DMS 273 (cell line): ENCODE results near the gene CLSTN2.
A peak's percentile ranks its signal among the peaks of the same experiment; 100 is the strongest.

ENCODE experiments used
- DNase-seq: peaks from one replicate; lab custom pipeline; 2025; ENCODE audit not compliant: unreplicated experiment; lab: John Stamatoyannopoulos, UW

Gene CLSTN2

GRCh38 chr3:140571836-140572235 is 636.9 kb downstream of the CLSTN2 start:
- no peak for DNase-seq

DNA sequence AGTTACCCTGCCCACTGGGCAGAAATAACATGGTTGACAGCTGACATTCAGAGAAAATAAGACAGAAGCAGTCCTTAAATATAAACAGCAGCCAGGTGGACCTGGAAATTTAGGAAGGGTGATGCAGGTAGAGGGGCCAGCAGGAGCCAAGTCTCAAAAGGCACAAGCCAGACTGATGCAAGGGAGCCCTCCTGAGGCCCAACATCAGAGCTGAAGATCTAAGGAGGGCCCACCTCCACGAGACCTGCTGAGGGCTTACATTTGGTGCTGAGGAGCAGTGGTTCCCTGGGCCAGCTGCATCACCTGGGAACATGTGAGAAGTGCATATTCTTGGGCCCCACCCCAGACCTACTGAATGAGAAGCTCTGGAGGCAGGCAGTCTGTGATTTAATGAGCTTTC is 637.3 kb downstream of the CLSTN2 start:
- no peak for DNase-seq

DNA sequence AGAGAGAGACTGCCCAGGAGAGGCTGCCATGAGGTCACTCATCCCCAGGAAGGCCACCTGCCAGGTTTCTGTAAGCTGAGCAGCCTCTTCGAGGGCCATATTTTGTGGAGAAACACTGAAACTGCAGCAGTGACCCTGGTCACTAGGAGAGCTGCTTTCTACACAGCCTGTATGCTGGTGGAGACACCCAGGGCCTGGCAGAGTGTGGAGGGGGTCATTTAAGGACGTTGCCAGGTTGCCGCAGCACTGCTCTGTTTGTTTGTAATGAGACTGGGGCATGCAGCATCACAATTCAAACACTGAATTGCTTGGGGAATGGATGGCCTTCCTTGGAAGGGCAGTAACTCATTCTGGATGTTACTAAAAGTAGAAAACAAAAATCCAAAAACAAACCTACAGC is 638.0 kb downstream of the CLSTN2 start:
- peak; percentile 19 for DNase-seq

DNA sequence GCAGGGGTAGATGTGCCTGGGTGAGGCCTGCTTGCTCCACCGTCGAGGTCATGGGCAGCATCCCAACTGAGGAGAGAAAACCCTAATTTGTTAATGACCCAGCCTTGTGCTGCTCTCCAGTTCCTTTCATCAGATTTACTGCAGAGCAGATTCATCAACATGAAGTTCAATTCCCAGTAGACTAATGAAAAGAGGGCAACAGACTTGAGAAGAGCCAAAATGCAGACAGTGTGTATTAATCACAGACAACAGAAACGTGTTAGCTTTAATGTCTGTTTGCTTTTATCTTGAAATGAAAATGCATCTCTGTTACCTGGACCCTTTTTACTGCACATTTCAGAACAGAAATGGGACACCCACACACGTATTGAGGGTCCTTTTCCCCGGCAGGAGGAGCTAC is 639.4 kb downstream of the CLSTN2 start:
- peak; percentile 10 for DNase-seq

GRCh38 chr3:140576449-140576848 is 641.5 kb downstream of the CLSTN2 start:
- no peak for DNase-seq

DNA sequence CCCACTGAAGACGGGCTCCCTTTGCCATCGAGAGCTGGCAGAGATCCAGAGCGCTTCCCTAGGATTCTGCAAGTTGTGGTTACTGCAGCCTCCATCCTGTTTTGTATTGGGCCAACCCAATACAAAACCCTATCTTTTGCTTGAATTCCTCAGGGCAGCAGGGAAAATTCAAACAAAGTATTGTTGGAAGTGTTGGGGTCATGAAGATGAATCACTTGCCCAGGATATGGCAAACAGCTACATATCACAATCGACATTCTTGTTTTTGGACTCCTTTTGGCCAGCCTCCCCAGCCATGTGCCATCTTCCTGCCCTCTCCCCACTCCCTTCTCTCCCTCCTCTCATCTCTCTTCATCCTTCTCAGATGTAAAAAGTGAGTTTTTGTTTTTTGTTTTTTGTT is 642.9 kb downstream of the CLSTN2 start:
- no peak for DNase-seq

GRCh38 chr3:140579260-140579659 is 644.3 kb downstream of the CLSTN2 start:
- no peak for DNase-seq

DNA sequence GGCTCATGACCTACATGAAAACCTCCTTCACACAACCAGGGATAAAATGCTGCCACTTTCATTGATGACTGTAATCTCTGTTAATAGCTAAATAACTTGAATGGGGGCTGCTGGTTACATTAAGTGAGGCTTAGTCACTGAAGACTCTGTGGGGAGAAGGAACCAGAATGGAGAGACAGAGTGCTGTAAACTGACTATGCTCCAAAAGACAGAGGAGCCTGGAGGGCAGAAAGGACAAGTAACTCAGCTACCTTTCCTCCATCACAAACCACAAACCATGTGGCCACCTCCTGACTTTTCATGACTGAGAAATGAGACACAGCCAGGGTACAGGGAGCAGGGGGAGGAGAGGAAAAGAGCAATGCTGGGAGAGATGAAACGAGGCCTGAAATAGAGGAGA is 645.8 kb downstream of the CLSTN2 start:
- no peak for DNase-seq

- no peak for DNase-seq
These were observed 649.6 kb downstream of the CLSTN2 start for GRCh38 chr3:140584549-140584948.

GRCh38 chr3:140585828-140586227 is 650.8 kb downstream of the CLSTN2 start:
- no peak for DNase-seq

DNA sequence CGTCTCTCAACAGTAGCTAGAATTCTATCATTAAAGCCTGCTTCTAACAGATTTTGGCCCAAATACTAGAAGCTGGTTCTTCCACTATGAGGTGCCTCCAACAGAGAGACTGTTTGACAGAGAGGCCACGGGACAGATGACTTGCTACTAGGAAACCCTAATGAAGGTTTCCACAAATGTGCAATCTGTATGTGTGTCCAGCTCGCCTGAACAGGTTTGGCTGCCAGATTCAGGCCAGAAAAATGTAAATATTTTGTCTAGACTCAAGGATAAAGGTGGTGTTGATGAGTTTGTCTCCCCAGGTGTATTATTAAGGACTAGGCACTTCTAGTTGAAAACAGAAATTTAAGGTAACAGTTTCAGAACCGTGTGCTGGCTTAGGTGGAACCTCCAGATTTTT is 651.3 kb downstream of the CLSTN2 start:
- no peak for DNase-seq

DNA sequence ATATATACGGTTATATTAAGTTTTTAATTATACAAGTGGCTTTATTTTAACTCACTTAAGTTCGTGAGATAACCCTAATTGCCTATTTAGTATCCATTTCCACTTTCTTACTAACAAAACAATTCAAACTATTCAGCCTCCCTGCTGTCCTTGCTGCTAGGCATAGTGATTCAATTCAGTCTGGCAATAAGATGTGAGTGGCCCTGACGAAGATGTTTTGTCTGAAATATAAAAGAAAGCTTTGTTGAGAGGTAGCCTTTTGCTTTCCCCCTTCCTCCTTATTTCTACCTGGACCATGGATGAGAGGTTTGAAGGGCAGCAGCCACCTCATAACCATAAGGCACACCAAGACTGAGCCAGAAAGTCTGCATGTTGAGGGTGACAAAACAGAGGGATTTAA is 653.6 kb downstream of the CLSTN2 start:
- DNase-seq: no peak

DNA sequence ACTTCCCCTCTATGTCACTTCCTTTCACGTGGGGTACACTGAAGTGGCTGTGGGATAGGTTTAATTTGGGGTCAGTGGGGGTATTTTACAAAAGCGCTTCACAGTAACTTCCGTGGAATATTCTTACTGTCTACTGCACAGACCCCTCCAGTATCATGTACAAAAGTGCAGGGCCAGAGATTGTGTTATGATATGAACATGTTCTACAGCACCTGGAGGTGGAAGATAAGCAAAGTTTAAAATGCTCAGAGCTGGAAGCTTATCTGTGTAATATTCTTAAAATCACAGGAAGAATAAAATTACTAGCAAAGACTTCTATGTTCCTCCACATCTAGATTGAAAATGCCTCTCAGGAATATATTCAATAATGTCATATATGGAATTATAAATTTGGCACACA is 658.8 kb downstream of the CLSTN2 start:
- no peak for DNase-seq

GRCh38 chr3:140595295-140595694 is 660.3 kb downstream of the CLSTN2 start:
- DNase-seq: no peak

- no peak for DNase-seq
These were observed 662.4 kb downstream of the CLSTN2 start for GRCh38 chr3:140597364-140597763.

DNA sequence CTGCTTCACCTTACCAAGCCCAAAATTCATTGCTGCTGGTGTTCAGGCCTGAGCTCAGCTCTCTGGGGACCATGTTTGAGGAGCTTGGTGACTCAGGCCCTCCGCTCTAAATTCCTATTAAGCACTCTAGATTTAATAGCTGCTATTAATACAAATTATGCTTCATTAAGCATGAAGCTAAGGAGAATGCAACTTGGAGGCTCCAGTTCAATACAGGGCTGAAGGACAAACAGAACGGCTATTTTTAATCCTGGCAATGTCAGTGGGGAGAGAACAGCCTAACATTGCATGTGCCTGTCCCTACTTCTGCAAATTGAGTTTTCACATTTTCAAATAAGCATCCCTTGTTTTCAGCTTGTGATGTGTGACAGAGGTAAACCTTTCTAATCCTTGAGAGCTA is 662.8 kb downstream of the CLSTN2 start:
- DNase-seq: no peak

GRCh38 chr3:140599009-140599408 is 664.0 kb downstream of the CLSTN2 start:
- DNase-seq: no peak

DNA sequence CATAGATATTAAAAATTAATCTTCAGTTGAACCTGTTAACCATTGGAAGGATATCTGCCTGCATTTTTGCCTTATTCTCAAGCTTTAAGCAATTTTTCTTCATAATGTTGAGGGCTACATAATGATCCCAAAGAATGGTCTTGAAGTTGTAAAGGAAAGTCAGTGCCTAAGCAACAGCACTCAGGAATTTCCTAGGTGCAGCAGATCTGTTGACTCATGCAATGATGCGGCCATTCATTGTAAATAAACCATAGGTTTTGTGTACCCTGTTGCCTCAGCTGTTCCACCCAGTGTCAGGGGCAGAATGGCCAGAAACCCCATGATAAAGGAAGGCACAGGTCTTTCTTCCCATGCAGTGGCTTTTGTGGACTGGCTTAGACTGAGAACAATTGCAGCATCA is 664.5 kb downstream of the CLSTN2 start:
- no peak for DNase-seq

DNA sequence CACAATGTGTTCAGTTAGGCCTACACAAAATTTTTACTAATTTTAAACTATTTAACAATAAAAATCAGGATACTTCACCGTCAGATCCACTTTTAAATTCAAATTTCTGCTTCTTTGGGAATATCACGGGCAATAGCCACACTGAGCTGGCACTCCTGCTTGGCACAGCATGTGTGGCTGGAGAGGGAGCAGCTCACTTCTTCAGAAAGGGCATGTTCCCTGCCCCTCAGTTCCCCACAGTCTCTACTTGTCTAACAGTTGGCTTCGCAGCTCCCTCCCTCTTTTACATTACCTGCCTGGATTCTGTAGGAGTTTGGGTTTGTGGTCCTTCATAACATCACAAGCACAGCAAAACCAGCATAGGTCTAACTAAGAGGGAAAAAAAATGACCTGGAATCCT is 666.9 kb downstream of the CLSTN2 start:
- DNase-seq: no peak

GRCh38 chr3:140602781-140603180 is 667.8 kb downstream of the CLSTN2 start:
- DNase-seq: no peak

DNA sequence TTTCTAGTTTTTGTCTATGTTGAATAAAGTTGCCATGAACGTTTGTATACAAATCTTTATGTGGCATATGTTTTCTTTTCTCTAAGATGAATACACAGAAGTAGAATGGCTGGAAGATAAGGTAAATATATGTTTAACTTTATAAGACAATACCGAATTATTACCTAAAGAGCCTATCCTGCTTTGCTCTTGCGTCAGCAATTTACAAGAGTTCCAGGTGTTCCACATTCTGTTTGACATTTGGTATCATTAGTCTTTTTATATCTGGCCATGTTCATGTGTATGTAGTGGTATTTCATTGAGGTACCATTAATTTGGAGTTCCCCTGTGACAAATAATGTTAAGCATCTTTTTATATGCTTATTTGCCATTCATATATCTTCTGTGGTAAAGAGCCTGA is 668.8 kb downstream of the CLSTN2 start:
- no peak for DNase-seq

DNA sequence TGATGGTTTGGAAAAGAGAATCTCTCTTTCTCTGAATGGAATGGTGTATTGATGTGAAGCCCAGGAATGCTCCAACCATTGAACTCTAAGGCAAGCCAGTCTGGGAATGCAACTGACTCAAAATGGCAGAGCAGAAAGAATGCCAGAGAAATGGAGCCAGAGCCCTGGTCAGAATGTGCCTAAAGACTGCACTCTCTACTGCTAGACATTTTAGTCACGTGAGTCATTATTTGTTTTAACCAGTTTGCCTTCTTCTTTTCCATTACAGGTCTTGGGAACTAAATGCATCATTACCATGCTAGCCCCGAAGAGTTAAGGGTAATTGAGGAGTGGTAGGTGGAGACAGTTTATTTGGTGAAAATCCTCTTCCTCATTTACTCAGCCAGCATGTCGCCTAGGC is 675.6 kb downstream of the CLSTN2 start:
- no peak for DNase-seq

DNA sequence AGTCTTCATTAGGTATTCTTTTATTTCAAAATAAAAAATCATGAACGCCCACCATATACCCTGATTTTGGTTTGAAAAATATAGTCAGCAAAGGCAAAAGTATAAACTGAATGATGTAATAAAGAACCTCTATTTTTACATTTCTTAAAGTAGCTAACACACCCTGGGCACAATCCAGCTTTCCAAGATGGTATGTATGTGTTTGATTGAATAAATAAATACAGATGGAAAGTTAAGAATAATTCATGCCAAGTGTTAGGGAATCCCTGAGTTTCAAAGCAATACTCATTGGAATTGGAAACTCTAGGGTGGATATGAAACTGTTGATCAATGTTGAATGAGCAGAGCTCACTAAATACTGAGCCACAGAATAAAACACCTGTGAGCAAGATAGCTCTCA is 679.0 kb downstream of the CLSTN2 start:
- no peak for DNase-seq

GRCh38 chr3:140617135-140617534 is 682.1 kb downstream of the CLSTN2 start:
- no peak for DNase-seq
